Activated T-cell treated with anti-CD3 and anti-CD28 coated beads for 4 hours (primary cell): ENCODE data around the gene PRKAR1B.

Source experiments
- DNase-seq: peaks from one replicate; pipeline ENCODE4 v3.0.0-alpha.2; 2020

PRKAR1B gene

GRCh38 chr7:584122-584465 lies 143.0 kb downstream of the PRKAR1B start:
- peak; percentile 82 for DNase-seq

- no peak for DNase-seq
Measured at GRCh38 chr7:583410-584121, 143.5 kb downstream of the PRKAR1B start.

GRCh38 chr7:582931-583330 lies 144.2 kb downstream of the PRKAR1B start:
- no peak for DNase-seq

- no peak for DNase-seq
Measured at GRCh38 chr7:582081-582835, 144.8 kb downstream of the PRKAR1B start.

- DNase-seq = no peak
Measured at GRCh38 chr7:578386-578785, 148.7 kb downstream of the PRKAR1B start.

- no peak for DNase-seq
Measured at GRCh38 chr7:577741-578370, 149.2 kb downstream of the PRKAR1B start.

- no peak for DNase-seq
Measured at GRCh38 chr7:577278-577665, 149.8 kb downstream of the PRKAR1B start.

- DNase-seq = no peak
Measured at GRCh38 chr7:576524-577277, 150.4 kb downstream of the PRKAR1B start.

- DNase-seq = no peak
Measured at GRCh38 chr7:575425-576366, 151.4 kb downstream of the PRKAR1B start.

GRCh38 chr7:574661-575395 lies 152.3 kb downstream of the PRKAR1B start:
- no peak for DNase-seq

- no peak for DNase-seq
Measured at GRCh38 chr7:573933-574381, 153.1 kb downstream of the PRKAR1B start.

GRCh38 chr7:573269-573932 lies 153.7 kb downstream of the PRKAR1B start:
- DNase-seq = no peak

- no peak for DNase-seq
Measured at GRCh38 chr7:572416-573268, 154.4 kb downstream of the PRKAR1B start.

GRCh38 chr7:571718-572415 lies 155.2 kb downstream of the PRKAR1B start:
- DNase-seq = no peak

- DNase-seq = no peak
Measured at GRCh38 chr7:571096-571717, 155.9 kb downstream of the PRKAR1B start.

GRCh38 chr7:570801-571070 lies 156.3 kb downstream of the PRKAR1B start:
- DNase-seq = no peak

- DNase-seq = no peak
Measured at GRCh38 chr7:569996-570800, 156.9 kb downstream of the PRKAR1B start.
